ENCODE results near the gene TRIM46. TPM values are rescaled to one million over a fixed set of nuclear protein-coding genes. Genes with fewer than 3 reads are reported as not detected.

Gene TRIM46
- total and polyA plus RNA-seq, 2 experiments from 2014 or later, result 8.1 to 15.4 TPM

GRCh38 chr1:155131285-155131684 lies 42.4 kb upstream of the TRIM46 start:
- H3K4me3 ChIP-seq, result no peak overlapping the region
- Mint-ChIP-seq H3K4me1 (peaks cover 48% of the 10 kb centered on the region), H3K27me3 (ENCODE audit: insufficient read depth, low read depth, poor library complexity) (peaks cover 58% of the 10 kb centered on the region), H3K36me3 (ENCODE audit: low read depth) (peaks cover 11% of the 10 kb centered on the region), H3K4me3 (no peak overlapping the region; the same call in 2 of the 3 replicates), H3K9me3 (no peaks in the 10 kb centered on the region), H3K27ac (no peak overlapping the region)
- no peak overlapping the region for H3K4me2 ChIP-seq
- no peak overlapping the region for H2AFZ ChIP-seq
- no peak overlapping the region for H3K27ac ChIP-seq (ENCODE audit: low read depth)
- peaks cover 38% of the 10 kb centered on the region for H3K4me1 ChIP-seq (ENCODE audit: insufficient read depth)
- H3K27me3 ChIP-seq (ENCODE audit: insufficient read depth), result peaks cover 51% of the 10 kb centered on the region
- peaks cover 17% of the 10 kb centered on the region for H3F3A ChIP-seq (replicated peaks; ENCODE audit: low read depth)
- ATAC-seq (no peak), DNase-seq (ENCODE audit: low spot score) (no peak)
- H3K9me2 ChIP-seq (ENCODE audit: insufficient read depth), result no peaks in the 10 kb centered on the region
- no peaks in the 10 kb centered on the region for H4K20me1 ChIP-seq (replicated peaks; ENCODE audit: insufficient read depth)
- H3K79me2 ChIP-seq (replicated peaks; ENCODE audit: insufficient read depth), result no peaks in the 10 kb centered on the region
- TF ChIP-seq STAT1 (IDR thresholded peaks at IDR 0.05; ENCODE audit: unreplicated experiment) (no peak), ETS1 (IDR thresholded peaks at IDR 0.05) (no peak), CREB1 (CRISPR knock-in tag; IDR thresholded peaks at IDR 0.05; ENCODE audit: low read depth) (no peak), EZH2 (IDR thresholded peaks at IDR 0.05; ENCODE audit: low read depth, unreplicated experiment) (no peak), ZNF462 (CRISPR knock-in tag; IDR thresholded peaks at IDR 0.05) (no peak), REST (IDR thresholded peaks at IDR 0.05; ENCODE audit: unreplicated experiment) (no peak), ZNF114 (CRISPR knock-in tag; IDR thresholded peaks at IDR 0.05) (no peak), NANOG (IDR thresholded peaks at IDR 0.05; ENCODE audit: borderline replicate concordance) (no peak), ZNF331 (CRISPR knock-in tag; IDR thresholded peaks at IDR 0.05; ENCODE audit: low read depth) (no peak), JUNB (IDR thresholded peaks at IDR 0.05; ENCODE audit: unreplicated experiment) (no peak), POLR2AphosphoS5 (IDR thresholded peaks at IDR 0.05; ENCODE audit: low read depth) (no peak), CTCF (conservative IDR thresholded peaks at IDR 0.05; ENCODE audit: low read depth in 2 of 2) (no peak), EZH2phosphoT487 (IDR thresholded peaks at IDR 0.05; ENCODE audit: unreplicated experiment) (no peak)
- H3K36me3 ChIP-seq (ENCODE audit: insufficient read depth), result no peaks in the 10 kb centered on the region

Measured in GM23338 (cell line).